GM18505 (cell line): ENCODE data around the gene ABCA6.

Source experiments
- ATAC-seq: cut with Tn5 transposase; IDR thresholded peaks from one replicate; pipeline ENCODE4 v1.9.1; 2021; ENCODE audit not compliant: unreplicated experiment
- POLR2A ChIP-seq: IDR thresholded peaks from 4 replicates; pipeline ENCODE4 v1.6.1; 2011; ENCODE audit warnings: borderline replicate concordance; ENCODE audit not compliant: insufficient read depth, insufficient read length; ENCODE audit errors: extremely low read depth

The ABCA6 gene

DNA sequence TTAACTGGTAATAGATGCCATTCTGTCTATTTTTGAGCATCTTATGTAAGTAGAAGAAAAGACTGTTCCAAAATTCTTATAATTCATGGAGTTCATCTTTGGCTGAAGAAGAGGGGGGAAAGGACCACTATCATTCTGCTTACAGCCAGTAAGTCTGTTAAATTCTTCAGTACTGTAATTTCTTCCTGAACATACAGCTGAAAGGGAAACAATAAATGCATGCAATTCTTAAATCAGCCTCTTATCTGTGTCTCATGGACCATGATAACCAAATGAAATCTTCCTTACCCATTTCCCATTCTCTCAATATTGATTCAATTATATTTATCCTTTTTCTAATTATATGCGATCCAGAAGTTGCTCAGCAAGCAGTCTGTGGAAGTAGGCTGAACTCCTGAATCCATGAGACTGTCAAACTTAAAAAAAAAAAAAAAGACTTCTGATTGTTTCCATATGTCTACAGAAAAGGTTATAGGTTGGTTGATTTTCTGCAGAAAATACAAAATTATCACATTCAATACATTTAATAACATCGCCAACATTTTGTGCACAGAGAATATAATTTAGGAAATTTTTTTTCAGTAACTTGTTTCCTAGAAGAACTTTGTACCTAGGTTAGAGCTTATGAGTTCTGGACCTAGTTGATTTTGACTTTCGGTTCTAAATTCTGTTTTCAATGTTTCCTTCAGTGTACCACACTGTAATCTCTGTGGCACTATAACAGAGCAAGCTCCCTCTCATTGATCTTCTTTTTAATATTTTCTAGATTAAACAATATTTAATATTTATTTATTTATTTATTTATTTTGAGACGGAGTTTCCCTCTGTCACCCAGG lies 79.8 kb downstream of the ABCA6 start:
- no peak for ATAC-seq

DNA sequence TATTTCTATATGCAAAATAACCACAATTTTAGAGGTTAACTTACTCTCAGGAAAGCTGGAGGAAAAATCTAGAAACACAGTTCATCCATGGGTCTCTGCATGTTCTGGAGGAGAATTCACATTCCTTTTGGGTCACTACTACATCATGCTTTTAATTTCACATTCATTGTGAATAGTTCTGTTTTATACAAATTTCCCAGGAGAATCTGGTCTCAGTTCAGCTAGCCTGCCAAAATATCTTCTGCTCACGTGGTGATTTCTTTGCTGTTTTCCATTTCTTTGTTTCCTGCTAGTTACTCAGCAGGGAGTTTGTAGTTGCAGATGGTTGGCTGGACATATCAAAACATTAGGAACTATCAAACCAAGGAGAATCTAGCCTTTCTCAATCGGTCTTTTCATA lies 80.9 kb downstream of the ABCA6 start, which contains the start of gene ABCA9:
Gene ABCA9, minus strand, starts transcription at position 106 of the 400 bp plus-strand sequence. CDS start 9,801 bp downstream, outside the sequence.
- no peak for TF ChIP-seq POLR2A
- ATAC-seq = no peak

More for the DNA sequence above, 79.8 kb downstream of the ABCA6 start:
- no peak for TF ChIP-seq POLR2A

DNA sequence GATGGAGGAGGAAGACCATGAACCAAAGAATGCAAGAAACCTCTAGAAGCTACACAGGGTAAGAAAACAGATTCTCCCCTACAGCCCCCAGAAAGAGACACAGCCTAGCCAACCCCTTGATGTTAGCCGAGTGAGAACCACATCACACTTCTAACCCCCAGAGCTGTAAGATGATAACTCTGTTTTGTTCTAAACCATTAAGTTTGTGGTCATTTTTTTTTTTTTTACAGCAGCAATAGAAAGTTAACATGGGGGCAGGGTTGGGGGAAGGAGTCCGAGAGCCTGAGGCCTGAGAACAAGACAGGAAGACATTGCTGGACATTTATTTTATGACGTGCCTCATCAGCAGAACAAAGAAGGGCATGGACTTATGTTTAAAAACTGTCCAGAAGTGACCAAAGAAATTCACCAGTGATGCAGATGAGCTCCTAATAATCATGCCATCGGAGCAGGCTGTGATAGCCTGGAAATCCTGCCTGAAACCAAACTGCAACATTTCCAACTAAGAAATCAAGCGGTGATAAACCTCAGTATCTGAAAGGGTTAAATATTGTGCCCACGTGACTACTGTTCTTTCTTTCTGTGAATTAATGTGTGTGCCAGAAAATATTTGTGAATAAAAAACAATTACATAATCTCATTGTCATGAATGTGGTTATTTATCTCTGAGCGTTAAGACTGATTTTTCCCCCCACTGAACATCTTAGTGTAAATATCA lies 82.1 kb downstream of the ABCA6 start:
- ATAC-seq = no peak
- TF ChIP-seq POLR2A = no peak

DNA sequence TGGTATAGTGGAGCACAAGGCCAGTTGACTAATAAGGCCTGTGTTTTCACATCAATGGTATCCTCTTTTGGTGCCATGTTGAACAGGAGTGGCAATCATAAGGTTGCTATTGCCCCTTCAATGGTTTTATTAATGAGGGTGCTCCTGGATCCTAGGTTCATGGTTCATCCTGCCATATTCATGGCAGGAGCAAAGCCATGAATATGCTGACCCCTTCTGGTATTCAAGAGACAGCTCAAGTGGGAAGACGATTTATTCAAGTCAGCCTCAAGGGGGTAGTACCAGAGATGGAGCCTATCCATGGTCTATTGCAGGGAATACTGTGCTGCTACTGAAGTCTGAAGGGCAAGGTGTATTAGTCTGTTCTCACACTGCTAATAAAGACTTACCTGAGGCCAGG lies 83.5 kb downstream of the ABCA6 start:
- no peak for TF ChIP-seq POLR2A
- ATAC-seq = no peak

- no peak for ATAC-seq
- no peak for TF ChIP-seq POLR2A
Measured at GRCh38 chr17:69057280-69057679, 84.4 kb downstream of the ABCA6 start.

DNA sequence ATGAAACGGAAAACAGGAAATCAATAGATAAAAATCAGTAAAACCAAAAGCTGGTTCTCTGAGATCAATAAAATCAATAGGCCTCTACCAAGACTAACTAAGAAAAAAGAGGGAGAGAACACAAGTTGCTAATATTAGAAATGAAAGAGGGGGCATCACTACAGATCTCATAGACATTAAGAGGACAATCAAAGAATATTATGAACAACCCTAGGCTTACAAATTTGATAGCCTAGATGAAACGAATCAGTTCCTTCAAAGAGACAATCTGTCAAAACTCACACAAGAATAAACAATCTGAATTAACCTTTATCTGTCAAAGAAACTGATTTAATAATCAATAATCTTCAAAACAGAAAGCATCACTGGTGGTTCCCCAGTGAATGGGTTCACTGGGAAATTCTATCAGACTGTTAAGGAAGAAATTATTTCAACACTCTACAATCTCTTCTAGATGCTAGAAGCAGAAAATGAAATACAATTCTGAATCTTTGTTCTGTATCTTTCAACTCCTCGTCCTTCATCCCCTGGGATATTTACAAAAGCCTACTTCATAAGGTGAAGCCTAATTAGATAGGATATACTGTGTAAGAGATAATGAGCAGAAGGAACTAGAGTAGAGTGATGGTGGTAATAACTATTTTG lies 85.4 kb downstream of the ABCA6 start:
- no peak for TF ChIP-seq POLR2A
- no peak for ATAC-seq

DNA sequence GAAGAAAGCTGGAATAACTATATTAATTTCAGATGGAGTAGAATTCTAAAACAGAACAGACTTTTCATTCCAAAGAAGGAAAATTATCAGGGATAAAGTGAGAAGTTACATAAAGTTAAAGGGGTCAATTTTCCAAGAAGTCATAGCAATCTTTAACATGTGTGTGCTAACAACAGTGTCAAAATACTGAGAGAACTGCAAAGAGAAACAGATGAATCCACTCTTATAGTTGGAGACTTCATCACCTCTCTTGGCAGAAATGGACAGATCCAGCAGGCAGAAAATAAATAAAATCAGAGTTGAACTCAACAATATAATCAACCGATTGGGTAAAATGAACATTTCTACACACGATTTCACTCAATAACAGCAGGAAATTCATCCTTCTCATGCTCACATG lies 86.4 kb downstream of the ABCA6 start:
- no peak for ATAC-seq

DNA sequence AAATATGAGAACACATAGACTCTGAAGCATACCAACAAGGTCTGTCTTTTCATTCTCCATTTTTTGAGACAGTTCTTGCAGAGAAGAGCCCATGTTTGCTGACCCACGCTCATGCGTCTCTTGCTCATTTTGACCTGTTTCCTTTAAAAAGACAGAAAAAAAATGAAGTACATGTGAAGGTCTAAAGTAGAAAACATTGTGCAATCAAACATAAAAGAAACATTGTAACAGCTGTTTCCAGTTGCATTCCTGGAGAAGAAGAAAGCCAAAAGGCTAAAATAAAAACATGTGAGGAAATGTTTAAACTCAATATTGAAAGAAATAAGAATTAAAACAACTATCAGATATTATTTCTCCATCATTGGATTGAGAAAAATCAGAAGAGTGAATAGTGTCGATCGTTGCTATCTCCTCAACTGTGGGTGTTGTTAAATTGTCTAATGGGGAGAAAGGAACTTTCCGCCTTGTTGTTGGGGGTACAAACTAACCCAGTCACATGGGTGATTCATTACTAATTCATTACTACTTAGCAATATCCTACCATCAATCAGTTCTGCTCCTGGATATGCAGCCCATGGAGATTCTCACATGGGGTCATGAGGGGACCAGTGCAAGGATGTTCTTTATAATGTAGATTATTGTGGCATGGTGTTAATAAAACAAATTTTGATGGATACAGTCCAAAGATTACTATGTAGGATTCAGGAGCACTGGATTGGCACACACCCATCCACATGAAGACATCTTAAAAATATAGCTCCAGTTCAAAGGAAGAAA lies 90.5 kb downstream of the ABCA6 start:
- no peak for TF ChIP-seq POLR2A
- ATAC-seq = no peak

More for the DNA sequence above, 86.4 kb downstream of the ABCA6 start:
- TF ChIP-seq POLR2A = no peak

- no peak for TF ChIP-seq POLR2A
Measured at GRCh38 chr17:69048634-69049033, 93.1 kb downstream of the ABCA6 start.

DNA sequence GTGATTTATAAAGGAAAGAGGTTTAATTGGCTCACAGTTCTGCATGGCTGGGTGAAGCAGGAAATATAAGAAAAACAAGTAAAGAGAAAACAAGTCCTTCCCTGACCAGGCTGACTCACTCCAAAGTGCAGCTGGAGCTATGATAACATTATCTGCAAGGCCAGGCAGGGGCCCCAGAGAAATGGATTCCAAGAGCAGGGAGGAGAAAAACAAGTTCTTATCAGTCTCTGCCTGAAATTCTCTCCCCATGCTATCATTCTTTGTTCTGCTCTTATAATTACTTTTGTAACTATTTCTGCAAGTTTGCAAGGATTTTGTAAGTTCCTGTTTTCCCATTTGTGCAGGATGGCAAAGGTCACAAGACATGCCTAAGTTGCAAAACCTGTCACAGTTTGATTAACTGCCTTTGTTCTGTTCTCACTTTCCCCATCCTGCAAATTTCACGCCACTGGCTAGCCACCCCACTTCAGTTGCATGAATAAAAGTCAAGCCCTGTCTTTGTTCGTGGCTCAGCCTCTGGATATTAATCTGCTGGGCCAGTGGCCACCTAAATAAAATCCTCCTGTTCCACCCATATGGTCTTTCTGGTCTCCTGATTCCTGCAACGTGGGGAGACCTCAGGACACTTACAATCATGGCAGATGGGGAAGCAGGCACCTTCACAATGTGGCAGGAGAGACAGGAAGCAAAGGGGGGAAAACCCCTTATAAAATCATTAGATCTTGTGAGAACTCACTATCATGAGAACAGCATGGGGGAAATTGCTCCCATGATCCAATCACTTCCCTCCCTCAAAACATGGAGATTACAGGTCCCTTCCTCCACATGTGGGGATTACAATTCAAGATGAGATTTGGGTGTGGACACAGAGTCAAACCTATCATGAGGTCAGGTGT lies 94.1 kb downstream of the ABCA6 start:
- no peak for ATAC-seq
- TF ChIP-seq POLR2A = no peak

More at GRCh38 chr17:69048634-69049033, 93.1 kb downstream of the ABCA6 start:
- no peak for ATAC-seq

DNA sequence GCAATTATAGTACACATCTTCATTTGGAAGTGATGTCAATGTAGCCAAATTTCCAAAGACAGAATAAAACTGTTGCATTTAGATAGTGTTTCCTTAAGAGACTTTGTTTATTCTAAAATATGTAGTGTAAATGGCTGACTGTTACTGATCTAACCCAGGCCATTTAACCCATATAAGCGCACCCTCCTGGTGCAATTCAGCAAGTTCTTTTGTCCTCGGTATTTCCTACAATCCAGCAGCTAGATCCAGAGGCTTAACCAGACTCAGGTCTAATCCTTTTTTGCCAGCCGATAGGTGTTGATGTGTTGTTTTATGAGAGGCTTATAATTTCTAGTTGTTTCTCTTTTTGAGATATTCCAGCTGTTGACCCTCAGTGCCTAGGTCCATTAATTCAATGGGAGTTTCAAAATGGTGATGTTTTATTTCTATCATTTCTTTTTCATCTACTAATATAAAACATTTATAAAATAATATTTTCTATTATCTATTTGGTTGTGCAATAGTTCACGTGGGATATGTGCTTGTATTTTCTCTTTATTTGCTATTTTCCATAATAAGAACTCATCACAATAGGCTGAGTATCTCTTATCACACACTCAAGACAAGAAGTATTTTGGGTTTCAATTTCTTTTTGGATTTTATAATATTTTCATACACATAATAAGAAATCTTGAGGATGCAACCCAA lies 95.4 kb downstream of the ABCA6 start:
- no peak for ATAC-seq
- no peak for TF ChIP-seq POLR2A
